GM18508 (cell line): ENCODE measurements around the gene PLCB1.

Source experiments
- ATAC-seq: cut with Tn5 transposase; IDR thresholded peaks from one replicate; pipeline ENCODE4 v1.9.1; 2021; ENCODE audit warnings: moderate number of reproducible peaks; ENCODE audit not compliant: insufficient read depth, unreplicated experiment

Gene PLCB1

GRCh38 chr20:8205996-8206395 lies 73.9 kb downstream of the PLCB1 start:
- no peak for ATAC-seq

GRCh38 chr20:8208226-8208625 lies 76.2 kb downstream of the PLCB1 start:
- no peak for ATAC-seq

GRCh38 chr20:8209061-8209460 lies 77.0 kb downstream of the PLCB1 start:
- ATAC-seq = peak; percentile 42

GRCh38 chr20:8210749-8211148 lies 78.7 kb downstream of the PLCB1 start:
- no peak for ATAC-seq

GRCh38 chr20:8212286-8212685 lies 80.2 kb downstream of the PLCB1 start:
- no peak for ATAC-seq

DNA sequence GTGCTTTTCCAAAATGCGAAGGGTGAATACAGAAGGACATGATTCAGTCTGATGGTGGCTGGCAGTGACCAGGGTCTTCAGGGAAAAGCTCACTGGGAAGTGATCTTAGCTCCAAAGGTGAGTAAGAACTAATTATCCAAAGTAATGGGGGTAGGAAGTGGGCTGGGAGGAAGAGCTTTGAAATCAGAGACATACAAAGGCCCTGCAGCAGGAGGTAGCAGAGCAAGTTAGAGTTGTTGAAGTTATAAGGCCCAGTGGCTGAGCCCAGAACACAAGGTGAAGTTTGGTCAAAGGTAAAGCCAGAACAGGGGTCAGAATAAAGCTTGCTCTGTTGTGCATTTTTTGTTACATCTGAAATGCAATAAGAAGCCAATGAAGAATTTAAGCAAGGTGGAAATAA lies 81.2 kb downstream of the PLCB1 start:
- no peak for ATAC-seq

DNA sequence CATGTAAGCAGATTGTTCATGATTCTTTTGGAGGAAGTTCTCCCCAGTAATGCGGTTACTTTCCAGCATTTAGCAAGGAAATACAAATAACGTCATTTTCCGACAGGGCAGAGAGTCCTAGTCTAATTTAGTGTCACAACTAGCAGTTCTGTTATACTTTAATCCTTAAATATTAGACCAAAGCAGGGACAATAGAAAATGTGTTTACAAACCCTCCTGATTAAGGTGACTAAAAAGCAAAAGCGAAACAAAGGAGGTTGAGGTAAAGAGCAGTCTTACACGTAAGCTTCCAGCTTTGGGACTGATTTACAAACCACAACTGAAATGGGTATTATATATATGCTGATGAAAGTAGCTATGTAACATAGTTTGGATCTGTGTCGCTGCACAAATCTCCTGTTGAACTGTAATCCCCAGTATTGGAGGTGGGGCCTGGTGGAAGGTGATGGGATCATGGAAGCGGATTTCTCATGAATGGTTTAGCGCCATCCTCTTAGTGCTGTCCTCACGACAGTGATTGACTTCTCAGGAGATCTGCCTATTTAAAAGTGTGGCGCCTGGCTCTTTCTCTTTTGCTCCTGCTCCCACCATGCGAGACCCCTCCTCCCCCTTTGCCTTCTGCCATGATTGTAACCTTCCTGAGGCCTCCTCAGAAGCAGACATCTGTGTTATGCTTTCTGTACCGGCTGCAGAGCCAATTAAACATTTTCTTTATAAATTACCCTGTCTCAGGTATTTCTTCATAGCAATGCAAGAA lies 81.9 kb downstream of the PLCB1 start:
- peak; percentile 80 for ATAC-seq

DNA sequence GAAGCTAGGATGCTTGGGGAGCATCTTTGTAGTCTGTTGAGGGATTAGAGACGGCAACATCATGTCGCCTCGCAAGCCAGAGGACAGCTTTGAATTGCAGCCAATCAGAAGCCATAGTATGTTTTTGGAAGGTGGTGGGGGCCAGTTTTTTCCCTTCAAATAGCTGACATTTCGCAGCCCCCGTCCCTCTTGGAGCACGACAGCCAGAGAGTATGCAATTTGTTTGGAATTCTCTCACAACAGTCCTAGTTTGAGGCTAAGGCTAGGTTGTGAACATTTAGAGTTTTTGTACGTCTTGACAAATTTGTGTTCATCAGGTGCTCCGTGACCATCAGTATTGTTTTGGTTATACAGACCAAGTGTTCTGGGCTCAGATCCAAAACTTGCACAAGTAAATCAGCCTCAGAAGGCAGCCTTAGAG lies 83.3 kb downstream of the PLCB1 start:
- ATAC-seq = no peak

DNA sequence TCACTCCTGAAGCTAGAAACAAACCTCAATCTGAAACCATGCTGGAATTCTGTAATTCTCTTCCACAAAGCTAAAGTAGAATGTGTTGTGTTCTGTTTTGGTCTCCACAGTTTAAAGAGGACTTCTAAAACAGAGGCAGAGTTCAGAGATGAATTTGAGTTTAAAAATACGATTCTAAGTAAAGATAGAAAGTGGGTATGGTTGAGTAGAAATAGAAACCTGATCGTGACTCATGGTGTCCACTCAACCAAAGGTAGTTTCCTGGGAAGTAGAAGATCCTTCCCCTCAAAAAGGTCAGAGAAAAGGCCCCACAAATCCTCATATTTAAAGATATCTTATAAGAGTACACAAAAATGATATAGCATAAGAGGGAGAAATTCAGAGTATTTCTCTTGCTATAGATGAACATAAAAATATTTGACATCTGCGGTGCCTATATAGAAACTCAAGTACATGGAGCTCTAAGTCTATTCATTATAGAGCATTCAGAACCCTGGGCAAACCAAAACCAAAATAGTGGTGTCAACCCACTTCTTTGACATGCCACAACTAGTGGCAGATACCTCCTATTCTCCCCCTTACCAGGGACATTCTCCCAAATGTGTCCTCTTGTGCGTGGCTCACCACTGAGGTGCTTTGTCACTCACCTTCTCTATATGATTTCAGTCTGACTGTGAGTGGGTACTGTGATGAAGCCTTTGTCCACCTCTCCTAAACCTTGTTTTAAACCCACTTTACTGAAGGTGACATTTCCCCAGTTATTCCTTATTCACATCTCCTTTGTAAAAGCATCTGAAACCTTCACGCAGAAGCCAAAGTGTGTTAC lies 84.5 kb downstream of the PLCB1 start:
- no peak for ATAC-seq

- ATAC-seq = no peak
Measured at GRCh38 chr20:8218861-8219260, 86.8 kb downstream of the PLCB1 start.

- ATAC-seq = no peak
Measured at GRCh38 chr20:8219403-8219802, 87.3 kb downstream of the PLCB1 start.

DNA sequence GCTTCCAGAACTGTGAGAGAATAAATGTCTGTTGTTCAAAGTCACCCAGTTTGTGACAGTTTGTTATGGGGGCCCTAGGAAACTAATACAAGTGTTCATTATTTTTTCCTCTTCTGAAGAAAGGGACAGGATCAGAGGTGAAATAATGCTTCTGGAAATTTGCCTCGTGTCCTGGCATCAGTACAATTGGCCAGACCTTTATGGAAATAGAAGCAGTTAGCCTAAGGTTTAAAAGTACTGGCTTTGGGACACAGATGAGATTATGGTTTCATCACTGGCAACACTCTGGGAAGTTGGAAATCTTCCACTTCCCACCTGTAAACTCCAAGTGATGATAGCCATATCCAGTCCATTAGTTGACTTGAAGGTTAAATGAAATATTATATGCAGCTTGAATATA lies 88.7 kb downstream of the PLCB1 start:
- no peak for ATAC-seq

DNA sequence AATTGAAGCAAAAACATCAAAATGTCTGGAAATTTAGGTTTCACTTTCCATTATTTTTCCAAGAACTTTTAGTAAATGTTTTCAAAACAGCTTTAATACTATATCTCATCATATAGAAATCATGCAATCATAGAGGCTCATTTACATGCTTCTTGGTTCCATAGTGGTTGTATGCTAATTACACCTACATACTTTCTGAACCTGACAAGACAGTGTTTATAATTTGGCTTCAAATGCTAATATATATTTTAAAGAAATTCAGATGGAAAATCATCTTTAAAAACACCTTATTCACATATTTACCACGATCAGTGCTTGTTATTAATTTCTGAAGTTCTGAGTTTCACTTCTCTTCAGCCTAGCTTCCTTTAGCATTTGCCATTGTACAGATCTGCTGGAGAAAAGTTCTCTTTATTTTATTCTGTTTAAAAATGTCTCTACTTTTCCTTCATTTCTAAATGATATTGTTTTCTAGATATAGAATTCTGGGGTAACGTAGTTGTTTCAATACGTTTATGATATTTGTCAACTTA lies 89.9 kb downstream of the PLCB1 start:
- ATAC-seq = peak; percentile 47

GRCh38 chr20:8223091-8223870 lies 91.2 kb downstream of the PLCB1 start:
- ATAC-seq = no peak

GRCh38 chr20:8225658-8226057 lies 93.6 kb downstream of the PLCB1 start:
- no peak for ATAC-seq

DNA sequence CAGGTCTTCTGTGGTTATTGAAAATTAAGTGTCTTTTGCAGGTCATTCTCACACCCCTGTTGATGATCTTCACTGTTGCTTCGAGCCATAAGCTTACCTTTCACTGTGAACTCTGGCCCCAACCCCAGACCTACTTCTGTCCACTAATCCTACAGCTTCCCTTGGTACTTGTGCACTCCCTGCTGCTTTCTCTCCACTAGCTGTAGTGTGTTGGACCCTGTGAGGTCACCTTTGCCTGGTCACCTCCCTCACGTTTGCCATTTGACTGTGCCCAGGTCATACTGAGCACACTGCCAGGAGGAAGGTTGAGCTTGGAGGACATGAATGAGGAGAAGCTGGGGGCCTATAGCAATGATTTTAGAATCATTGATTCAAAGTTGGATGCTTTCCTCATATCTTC lies 94.0 kb downstream of the PLCB1 start:
- ATAC-seq = no peak

- no peak for ATAC-seq
Measured at GRCh38 chr20:8227293-8227692, 95.2 kb downstream of the PLCB1 start.

GRCh38 chr20:8228315-8228714 lies 96.2 kb downstream of the PLCB1 start:
- no peak for ATAC-seq

GRCh38 chr20:8229090-8229489 lies 97.0 kb downstream of the PLCB1 start:
- no peak for ATAC-seq

- no peak for ATAC-seq
Measured at GRCh38 chr20:8231038-8231437, 99.0 kb downstream of the PLCB1 start.

GRCh38 chr20:8232332-8232731 lies 100.3 kb downstream of the PLCB1 start:
- ATAC-seq = no peak
